Endodermal cell (in vitro differentiated cells): ENCODE results near the gene CDKN3. TPM values are rescaled to one million over a fixed set of nuclear protein-coding genes. Genes with fewer than 3 reads are reported as not detected.

Experiments
- DNase-seq: peaks from one replicate; pipeline ENCODE4 v3.0.0-alpha.2; 2017
- H3K27ac ChIP-seq: 2 replicates; pipeline ENCODE4 v1.5.1; 2013; ENCODE audit warnings: mild to moderate bottlenecking, low read depth, low read length, moderate library complexity
- H3K27me3 ChIP-seq: 2 replicates; pipeline ENCODE4 v1.6.1; 2013; ENCODE audit warnings: mild to moderate bottlenecking, low read length, moderate library complexity; ENCODE audit not compliant: insufficient read depth, control insufficient read depth, poor library complexity, severe bottlenecking
- H3K36me3 ChIP-seq: 2 replicates; pipeline ENCODE4 v1.7.0; 2013; ENCODE audit warnings: mild to moderate bottlenecking, low read length, moderate library complexity; ENCODE audit not compliant: control insufficient read depth, insufficient read depth
- H3K4me1 ChIP-seq: one replicate; pipeline ENCODE4 v1.7.0; 2013; ENCODE audit warnings: low read length; ENCODE audit not compliant: control insufficient read depth, insufficient read depth
- H3K4me3 ChIP-seq: 2 replicates; pipeline ENCODE4 v1.5.1; 2013; ENCODE audit warnings: mild to moderate bottlenecking, low read length, moderate library complexity
- H3K9ac ChIP-seq: 2 replicates; pipeline ENCODE4 v1.6.1; 2013; ENCODE audit warnings: mild to moderate bottlenecking, low read length, moderate library complexity; ENCODE audit not compliant: poor library complexity, severe bottlenecking; ENCODE audit errors: extremely low read depth
- H3K9me3 ChIP-seq: 2 replicates; pipeline ENCODE4 v1.6.1; 2013; ENCODE audit warnings: mild to moderate bottlenecking, low read length, moderate library complexity; ENCODE audit not compliant: control insufficient read depth
- H3K27ac Mint-ChIP-seq: 2 replicates; pipeline ENCODE4 v1.8.0; 2020; ENCODE audit warnings: mixed read lengths
- H3K27me3 Mint-ChIP-seq: 2 replicates; pipeline ENCODE4 v1.8.0; 2021; ENCODE audit warnings: mild to moderate bottlenecking, mixed read lengths; ENCODE audit not compliant: insufficient read depth
- H3K36me3 Mint-ChIP-seq: 2 replicates; pipeline ENCODE4 v1.8.0; 2020; ENCODE audit warnings: low read depth, mixed read lengths
- H3K4me1 Mint-ChIP-seq: 2 replicates; pipeline ENCODE4 v1.8.0; 2020; ENCODE audit warnings: mixed read lengths
- H3K4me3 Mint-ChIP-seq: 2 replicates; pipeline ENCODE4 v1.8.0; 2020; ENCODE audit warnings: mild to moderate bottlenecking, moderate library complexity, mixed read lengths
- H3K9me3 Mint-ChIP-seq: 2 replicates; pipeline ENCODE4 v1.8.0; 2020; ENCODE audit warnings: mild to moderate bottlenecking, mixed read lengths
- WGBS, 2 experiments: methylation state at CpG; one replicate each; pipeline versions ENCODE4 v1.1.5 to v1.1.7; 2013; ENCODE audit warnings: missing lambda C conversion rate in 2 of 2, mixed read lengths in 1 of 2; ENCODE audit not compliant: insufficient coverage in 1 of 2, insufficient read length in 1 of 2; 5-methylcytosine and 5-hydroxymethylcytosine counted together
- total RNA-seq, 2 donors: library from RNA; stranded (reverse); fragmentation: NEBNext Ultra II Directional in 1 of 2; extraction: Animal tissue kit (Norgen Biotek cat#: 25700) in 1 of 2; gene quantifications; 2 replicates in 1 of 2; 3 replicates in 1 of 2; pipeline ENCODE4 v1.2.1, GENCODE V29; 2021
- TF ChIP-seq, protein P1 (sequence below): fragments of 200-600 bp; sonication (generic); conservative IDR thresholded peaks from 2 replicates; pipeline ENCODE4 v1.5.0; 2021; ENCODE audit warnings: antibody characterized with exemption, mild to moderate bottlenecking

Gene CDKN3
- total RNA-seq, 2 donors from 2014 or later, result 31.5 to 39.8 TPM

DNA sequence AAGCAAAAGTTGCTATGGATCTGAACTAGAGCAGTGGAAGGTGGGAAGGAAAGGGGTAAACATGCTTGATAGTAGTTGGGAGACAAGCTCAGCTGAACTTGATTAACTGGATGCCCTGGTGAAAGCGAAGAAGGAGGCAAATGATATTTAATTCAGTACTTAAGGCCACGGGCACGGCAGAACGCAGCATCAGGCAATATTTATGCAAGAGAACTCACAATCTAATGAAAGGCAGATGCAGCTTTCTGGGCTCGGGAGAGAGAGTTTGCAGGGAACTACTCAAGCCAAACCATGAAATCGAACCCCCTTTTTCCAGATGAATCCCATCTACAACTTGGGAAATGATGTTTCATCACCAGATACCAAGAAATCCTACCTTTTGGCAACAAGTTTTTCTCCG is 47.9 kb downstream of the CDKN3 start:
- WGBS, 2 experiments, result 94 to 98% methylated on average over 7 of the region's 7 CpGs
- H3K27ac Mint-ChIP-seq, result no peak overlapping the region

DNA sequence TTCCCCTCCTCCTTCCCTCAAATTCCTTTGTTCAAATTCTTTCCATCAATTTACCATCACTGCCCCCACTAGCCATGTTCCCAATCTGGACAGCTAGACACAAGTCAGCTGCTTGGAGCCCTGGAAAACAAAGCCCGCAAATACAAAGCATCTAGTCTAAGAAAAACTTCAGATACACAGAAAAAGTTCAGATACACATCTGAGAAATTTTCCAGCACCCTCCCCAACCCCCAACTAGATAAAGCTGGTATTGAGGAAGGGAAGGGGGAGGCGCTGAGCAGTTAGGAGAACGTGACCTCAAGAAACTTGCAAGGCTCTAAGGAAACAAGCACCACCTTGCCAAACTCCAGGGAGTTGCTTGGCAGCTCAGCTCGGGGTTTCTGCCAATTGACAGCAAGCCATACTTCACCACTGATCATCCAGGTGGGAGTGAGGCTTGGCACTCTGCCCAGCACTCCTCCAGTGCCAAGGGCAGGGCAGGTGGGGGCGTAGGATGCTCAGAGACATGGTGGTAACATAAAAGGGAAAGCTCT is 49.4 kb downstream of the CDKN3 start:
- WGBS, 2 experiments, result 75 to 84% methylated on average over 1 to 4 of the region's 5 CpGs
- H3K27ac ChIP-seq, result no peak overlapping the region
- Mint-ChIP-seq H3K27ac (no peak overlapping the region), H3K27me3 (peaks cover 12% of the 10 kb centered on the region), H3K36me3 (no peaks in the 10 kb centered on the region), H3K9me3 (peaks cover 8% of the 10 kb centered on the region), H3K4me3 (no peak overlapping the region), H3K4me1 (no peaks in the 10 kb centered on the region)
- no peaks in the 10 kb centered on the region for H3K9me3 ChIP-seq
- DNase-seq, result no peak
- H3K4me1 ChIP-seq, result no peaks in the 10 kb centered on the region
- TF ChIP-seq, protein P1, sequence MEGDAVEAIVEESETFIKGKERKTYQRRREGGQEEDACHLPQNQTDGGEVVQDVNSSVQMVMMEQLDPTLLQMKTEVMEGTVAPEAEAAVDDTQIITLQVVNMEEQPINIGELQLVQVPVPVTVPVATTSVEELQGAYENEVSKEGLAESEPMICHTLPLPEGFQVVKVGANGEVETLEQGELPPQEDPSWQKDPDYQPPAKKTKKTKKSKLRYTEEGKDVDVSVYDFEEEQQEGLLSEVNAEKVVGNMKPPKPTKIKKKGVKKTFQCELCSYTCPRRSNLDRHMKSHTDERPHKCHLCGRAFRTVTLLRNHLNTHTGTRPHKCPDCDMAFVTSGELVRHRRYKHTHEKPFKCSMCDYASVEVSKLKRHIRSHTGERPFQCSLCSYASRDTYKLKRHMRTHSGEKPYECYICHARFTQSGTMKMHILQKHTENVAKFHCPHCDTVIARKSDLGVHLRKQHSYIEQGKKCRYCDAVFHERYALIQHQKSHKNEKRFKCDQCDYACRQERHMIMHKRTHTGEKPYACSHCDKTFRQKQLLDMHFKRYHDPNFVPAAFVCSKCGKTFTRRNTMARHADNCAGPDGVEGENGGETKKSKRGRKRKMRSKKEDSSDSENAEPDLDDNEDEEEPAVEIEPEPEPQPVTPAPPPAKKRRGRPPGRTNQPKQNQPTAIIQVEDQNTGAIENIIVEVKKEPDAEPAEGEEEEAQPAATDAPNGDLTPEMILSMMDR, result no peak
- H3K9ac ChIP-seq, result no peak overlapping the region
- H3K27me3 ChIP-seq, result no peaks in the 10 kb centered on the region
- H3K4me3 ChIP-seq, result no peak overlapping the region
- H3K36me3 ChIP-seq, result no peaks in the 10 kb centered on the region

More for the DNA sequence above, 47.9 kb downstream of the CDKN3 start:
- no peak overlapping the region for H3K4me3 Mint-ChIP-seq
- peaks cover 8% of the 10 kb centered on the region for H3K9me3 Mint-ChIP-seq
- H3K27me3 Mint-ChIP-seq, result peaks cover 12% of the 10 kb centered on the region
- H3K36me3 Mint-ChIP-seq, result peaks cover 4% of the 10 kb centered on the region
- H3K4me1 Mint-ChIP-seq, result peaks cover 8% of the 10 kb centered on the region
- Histone ChIP-seq H3K27ac (no peak overlapping the region), H3K9ac (no peak overlapping the region), H3K4me1 (no peaks in the 10 kb centered on the region), H3K27me3 (no peaks in the 10 kb centered on the region), H3K36me3 (no peaks in the 10 kb centered on the region), H3K4me3 (no peak overlapping the region), H3K9me3 (no peaks in the 10 kb centered on the region)
- no peak for DNase-seq
- TF ChIP-seq, protein P1, result no peak

DNA sequence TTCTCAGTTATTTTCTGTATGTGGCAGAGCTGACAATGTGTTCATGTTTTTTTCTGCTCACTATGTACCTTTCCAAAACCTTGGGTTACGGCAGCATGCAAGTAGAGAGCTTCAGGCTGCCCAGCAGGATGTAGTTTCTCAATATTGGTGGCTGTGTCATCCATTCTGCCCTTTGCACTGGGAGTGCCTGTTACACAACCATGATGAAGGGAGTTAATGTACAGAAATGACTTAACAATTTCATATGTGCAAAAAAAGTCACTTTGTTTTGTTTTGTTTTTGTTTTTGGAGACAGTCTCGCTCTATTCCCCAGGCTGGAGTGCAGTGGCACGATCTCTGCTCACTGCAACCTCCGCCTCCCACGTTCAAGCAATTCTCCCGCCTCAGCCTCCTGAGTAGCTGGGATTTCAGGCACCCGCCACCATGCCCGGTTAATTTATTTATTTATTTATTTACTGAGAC is 50.5 kb downstream of the CDKN3 start:
- peaks cover 8% of the 10 kb centered on the region for H3K9me3 Mint-ChIP-seq
- no peak overlapping the region for H3K27ac ChIP-seq
- H3K36me3 Mint-ChIP-seq, result no peaks in the 10 kb centered on the region
- 91 to 96% methylated on average over 7 to 8 of the region's 8 CpGs for WGBS, 2 experiments
- no peaks in the 10 kb centered on the region for H3K27me3 ChIP-seq
- no peaks in the 10 kb centered on the region for H3K36me3 ChIP-seq
- H3K4me1 Mint-ChIP-seq, result no peaks in the 10 kb centered on the region
- no peaks in the 10 kb centered on the region for H3K9me3 ChIP-seq
- DNase-seq, result no peak
- TF ChIP-seq, protein P1, result no peak
- H3K4me3 ChIP-seq, result no peak overlapping the region
- no peaks in the 10 kb centered on the region for H3K4me1 ChIP-seq
- no peak overlapping the region for H3K9ac ChIP-seq
- H3K27ac Mint-ChIP-seq, result no peak overlapping the region
- H3K4me3 Mint-ChIP-seq, result no peak overlapping the region
- peaks cover 12% of the 10 kb centered on the region for H3K27me3 Mint-ChIP-seq
